ENCODE results near the gene ATG16L2. TPM values are rescaled to one million over a fixed set of nuclear protein-coding genes. Genes with fewer than 3 reads are reported as not detected.

The ATG16L2 gene
- total and polyA plus RNA-seq, 9 of the 15 experiments (the other 6 are each of a cell fraction or from before 2014, with no cell fraction given): 0.18 to 11.2 (median 6.2) TPM

DNA sequence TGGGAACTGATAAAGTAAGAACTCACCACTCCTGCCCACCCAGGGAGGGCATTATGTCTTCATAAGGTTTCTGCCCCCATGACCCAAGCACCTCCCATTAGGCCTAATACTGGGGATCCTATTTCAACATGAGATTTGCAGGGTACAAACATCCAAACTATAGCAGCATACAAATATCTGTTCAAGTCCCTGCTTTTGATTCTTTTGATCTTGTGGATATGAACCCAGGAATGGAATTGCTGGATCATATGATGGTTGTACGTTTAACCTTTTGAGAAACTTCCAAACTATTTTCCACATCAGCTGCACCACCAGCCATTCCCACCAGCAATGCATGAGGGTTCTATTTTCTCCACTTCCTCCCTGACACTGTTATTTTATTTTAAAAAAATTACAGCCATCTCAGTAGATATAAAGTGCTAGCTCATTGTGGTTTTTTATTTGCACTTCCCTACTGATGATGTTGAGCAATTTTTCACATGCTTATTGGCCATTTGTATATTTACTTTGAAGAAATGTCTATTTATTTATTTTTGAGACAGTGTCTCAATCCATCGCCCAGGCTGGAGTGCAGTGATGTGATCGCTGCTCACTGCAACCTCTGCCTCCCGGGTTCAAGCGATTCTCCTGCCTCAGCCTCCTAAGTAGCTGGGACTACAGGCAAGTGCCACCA is 7.1 kb upstream of the ATG16L2 start:
- WGBS (ENCODE audit: insufficient coverage, low coverage, missing lambda C conversion rate): 40% methylated on average over 5 of the region's 5 CpGs
- intact Hi-C loops (cut with micrococcal nuclease) (no loop called here), in situ Hi-C loops (cut with MboI) (no loop called here)
- Histone ChIP-seq H3K4me1 (replicated peaks in 1 of 2; ENCODE audit: control insufficient read depth in 2 of 2, insufficient read depth in 2 of 2, low read length in 2 of 2) (no peaks in the 10 kb centered on the region; a peak in 1 of 5 replicates), H3K9ac (ENCODE audit: insufficient read depth in 1 of 2, low read depth in 2 of 2, low read length in 2 of 2) (peak overlapping the region in 1 of 2 experiments; percentile 55; a peak in 2 of 4 replicates), H4K20me1 (replicated peaks; ENCODE audit: control insufficient read depth, insufficient read depth, low read length) (no peaks in the 10 kb centered on the region), H3K4me3 (no peak overlapping the region), H3K36me3 (ENCODE audit: control insufficient read depth, insufficient read depth, low read length) (no peaks in the 10 kb centered on the region), H2AFZ (ENCODE audit: low read depth, low read length) (no peak overlapping the region), H3K27ac (ENCODE audit: extremely low read depth, low read depth, low read length) (no peak overlapping the region), H3K9me1 (ENCODE audit: control insufficient read depth, insufficient read depth, low read length) (no peaks in the 10 kb centered on the region), H3K9me3 (replicated peaks; ENCODE audit: control insufficient read depth, insufficient read depth, low read depth, low read length) (no peaks in the 10 kb centered on the region), H3K4me2 (ENCODE audit: insufficient read depth, low read length) (no peak overlapping the region), H3K79me2 (ENCODE audit: control insufficient read depth, insufficient read depth, low read length) (no peaks in the 10 kb centered on the region), H3K27me3 (ENCODE audit: control insufficient read depth in 2 of 2, insufficient read depth in 2 of 2, low read length in 2 of 2) (no peaks in the 10 kb centered on the region)
- DNase-seq (ENCODE audit: extremely low read depth in 1 of 4, low spot score in 3 of 4): no peak
- no TSS peak for BruUV-seq (replicated peaks)
- peak; percentile 45; the same call in 1 of the 2 replicates for TF ChIP-seq ESRRA (IDR thresholded peaks at IDR 0.05; ENCODE audit: borderline replicate concordance, low read depth)
- TF ChIP-seq SPI1 (IDR thresholded peaks at IDR 0.05; ENCODE audit: borderline replicate concordance, low read depth, low read length): peak; percentile 63; the same call in 1 of the 2 replicates
- peak; percentile 83 for TF ChIP-seq CEBPB (tag; IDR thresholded peaks at IDR 0.05)
- peak; percentile 58; the same call in 1 of the 2 replicates for TF ChIP-seq MAFF (IDR thresholded peaks at IDR 0.05; ENCODE audit: low read length)
- TF ChIP-seq MAFG (tag; conservative IDR thresholded peaks at IDR 0.05): peak; percentile 44
- TF ChIP-seq, protein P1, sequence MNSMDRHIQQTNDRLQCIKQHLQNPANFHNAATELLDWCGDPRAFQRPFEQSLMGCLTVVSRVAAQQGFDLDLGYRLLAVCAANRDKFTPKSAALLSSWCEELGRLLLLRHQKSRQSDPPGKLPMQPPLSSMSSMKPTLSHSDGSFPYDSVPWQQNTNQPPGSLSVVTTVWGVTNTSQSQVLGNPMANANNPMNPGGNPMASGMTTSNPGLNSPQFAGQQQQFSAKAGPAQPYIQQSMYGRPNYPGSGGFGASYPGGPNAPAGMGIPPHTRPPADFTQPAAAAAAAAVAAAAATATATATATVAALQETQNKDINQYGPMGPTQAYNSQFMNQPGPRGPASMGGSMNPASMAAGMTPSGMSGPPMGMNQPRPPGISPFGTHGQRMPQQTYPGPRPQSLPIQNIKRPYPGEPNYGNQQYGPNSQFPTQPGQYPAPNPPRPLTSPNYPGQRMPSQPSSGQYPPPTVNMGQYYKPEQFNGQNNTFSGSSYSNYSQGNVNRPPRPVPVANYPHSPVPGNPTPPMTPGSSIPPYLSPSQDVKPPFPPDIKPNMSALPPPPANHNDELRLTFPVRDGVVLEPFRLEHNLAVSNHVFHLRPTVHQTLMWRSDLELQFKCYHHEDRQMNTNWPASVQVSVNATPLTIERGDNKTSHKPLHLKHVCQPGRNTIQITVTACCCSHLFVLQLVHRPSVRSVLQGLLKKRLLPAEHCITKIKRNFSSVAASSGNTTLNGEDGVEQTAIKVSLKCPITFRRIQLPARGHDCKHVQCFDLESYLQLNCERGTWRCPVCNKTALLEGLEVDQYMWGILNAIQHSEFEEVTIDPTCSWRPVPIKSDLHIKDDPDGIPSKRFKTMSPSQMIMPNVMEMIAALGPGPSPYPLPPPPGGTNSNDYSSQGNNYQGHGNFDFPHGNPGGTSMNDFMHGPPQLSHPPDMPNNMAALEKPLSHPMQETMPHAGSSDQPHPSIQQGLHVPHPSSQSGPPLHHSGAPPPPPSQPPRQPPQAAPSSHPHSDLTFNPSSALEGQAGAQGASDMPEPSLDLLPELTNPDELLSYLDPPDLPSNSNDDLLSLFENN (IDR thresholded peaks at IDR 0.05; ENCODE audit: low read depth in 2 of 2, low read length in 2 of 2): no peak
- TF ChIP-seq CEBPG (CRISPR knock-in tag; IDR thresholded peaks at IDR 0.05): no peak
- peak in 1 of 2 experiments; percentile 89; a peak in 3 of 4 replicates for TF ChIP-seq CEBPG (tag; conservative IDR thresholded peaks at IDR 0.05 in 1 of 2, IDR thresholded peaks at IDR 0.05 in 1 of 2)
- TF ChIP-seq C11orf30 (IDR thresholded peaks at IDR 0.05; ENCODE audit: low read depth): peak; percentile 51; the same call in 1 of the 2 replicates
- TF ChIP-seq FOXA3 (CRISPR knock-in tag; conservative IDR thresholded peaks at IDR 0.05 in 1 of 2, IDR thresholded peaks at IDR 0.05 in 1 of 2): peak in 1 of 2 experiments; percentile 23; a peak in 1 of 4 replicates
- peak; percentile 77 for TF ChIP-seq NFE2 (IDR thresholded peaks at IDR 0.05; ENCODE audit: low read depth)
- no peak for TF ChIP-seq ZNF586 (CRISPR knock-in tag; conservative IDR thresholded peaks at IDR 0.05)
- no peak for TF ChIP-seq ZNF431 (CRISPR knock-in tag; IDR thresholded peaks at IDR 0.05)
- peak; percentile 23 for FAIRE-seq
- ATAC-seq: no peak
- ChIA-PET CTCF (ENCODE audit: low intra/inter-chr PET ratio) (no interaction called here), POLR2A (interaction anchor here (0.6 to 1.5 kb wide), 5 partner anchors 9 to 89 kb away, joined by 3 to 9 read pairs (median 3); partner anchors contain the start of gene STARD10)

Data from K562 (cell line).